Islet precursor cell (in vitro differentiated cells): ENCODE measurements around the gene KLRB1.
"Not testable (repeated sequence)": the region's sequence is repeated elsewhere in the genome, so short reads cannot be mapped to it uniquely, and the experiment has no call there.

Source experiments
- DNase-seq: peaks from one replicate; pipeline ENCODE4 v3.0.0-alpha.2; 2018

The KLRB1 gene

GRCh38 chr12:9607716-9608115, at the start of gene KLRB1:
Gene KLRB1 (minus strand): TSS chr12:9607916. CDS start chr12:9607839, 77 bp downstream.
- no peak for DNase-seq

DNA sequence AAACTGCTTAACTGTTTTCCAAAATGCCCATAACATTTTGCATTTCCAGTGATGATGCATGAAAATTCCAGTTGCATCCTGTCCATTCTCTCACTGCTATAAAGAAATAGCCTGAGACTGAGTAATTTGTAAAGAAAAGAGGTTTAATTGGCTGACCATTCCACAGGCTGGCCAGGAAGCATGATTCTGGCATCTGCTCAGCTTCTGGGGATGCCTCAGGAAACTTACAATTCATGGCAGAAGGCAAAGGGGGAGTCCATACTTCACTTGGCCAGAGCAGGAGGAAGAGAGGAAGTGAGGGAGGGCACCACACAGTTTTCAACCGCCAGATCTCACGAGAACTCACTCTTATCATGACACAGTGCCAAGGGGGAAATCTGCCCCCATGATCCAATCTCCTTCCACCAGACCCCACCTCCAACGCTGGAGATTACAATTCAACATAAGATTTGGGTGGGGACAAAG, 43.6 kb upstream of the KLRB1 start:
- DNase-seq = no peak

DNA sequence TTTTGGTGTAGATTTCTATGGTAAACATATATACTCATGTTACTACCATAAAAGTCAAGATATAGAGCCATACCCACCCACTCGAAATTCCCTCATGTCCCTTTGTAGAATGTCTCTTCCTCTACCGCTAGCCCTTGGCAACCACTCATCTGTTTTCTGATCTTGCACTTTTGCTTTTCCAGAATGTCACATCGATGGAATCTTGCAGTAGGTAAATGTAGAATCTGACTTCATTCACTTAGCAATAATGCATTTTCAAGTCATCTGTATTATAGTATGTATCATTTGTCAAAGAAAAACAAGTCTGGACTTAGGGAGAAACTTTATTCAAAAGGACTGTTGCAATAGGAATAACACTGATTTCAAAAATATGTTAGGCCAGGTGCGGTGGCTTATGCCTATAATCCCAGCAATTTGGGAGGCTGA, 42.4 kb upstream of the KLRB1 start:
- DNase-seq = no peak

- peak; percentile 80 for DNase-seq
Observed at GRCh38 chr12:9649532-9649940, 41.8 kb upstream of the KLRB1 start.

DNA sequence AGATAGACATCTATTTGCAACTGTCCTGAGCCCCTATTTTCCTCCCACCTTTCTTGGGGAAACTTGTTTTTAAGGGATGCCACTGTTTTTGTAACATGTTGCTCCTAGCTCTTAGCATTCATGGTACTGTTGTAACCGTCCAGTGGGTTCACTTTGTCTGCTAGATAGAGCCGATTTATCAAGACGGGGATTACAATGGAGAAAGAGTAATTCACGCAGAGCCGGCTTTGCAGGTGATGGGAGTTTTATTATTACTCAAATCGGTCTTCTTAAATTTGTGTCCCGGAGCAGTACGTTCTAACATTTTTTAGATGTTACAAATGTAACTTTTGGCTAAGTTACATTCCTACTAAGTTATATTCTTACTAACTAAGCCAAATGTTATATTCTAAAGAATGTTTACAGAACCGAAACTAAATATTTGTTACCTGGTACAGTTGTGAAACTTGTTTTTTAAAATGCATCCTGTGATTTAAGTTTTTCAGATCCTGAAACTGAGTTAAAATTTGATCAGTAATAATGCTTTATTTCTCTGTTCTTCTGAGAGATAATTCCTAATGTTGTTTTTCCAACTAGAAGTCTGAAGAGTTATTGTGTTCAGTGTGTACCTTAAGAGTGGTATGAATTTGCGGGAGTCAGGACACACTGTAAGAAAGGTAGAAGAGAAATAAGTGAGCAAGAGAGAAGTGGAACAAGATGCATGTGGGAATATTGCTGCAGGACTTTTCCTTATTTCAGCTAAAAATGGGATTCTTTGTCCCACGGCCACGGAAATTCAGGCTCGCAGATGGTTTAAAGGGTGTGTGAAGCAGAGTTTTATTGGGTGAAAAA, 41.2 kb upstream of the KLRB1 start:
- no peak for DNase-seq

DNA sequence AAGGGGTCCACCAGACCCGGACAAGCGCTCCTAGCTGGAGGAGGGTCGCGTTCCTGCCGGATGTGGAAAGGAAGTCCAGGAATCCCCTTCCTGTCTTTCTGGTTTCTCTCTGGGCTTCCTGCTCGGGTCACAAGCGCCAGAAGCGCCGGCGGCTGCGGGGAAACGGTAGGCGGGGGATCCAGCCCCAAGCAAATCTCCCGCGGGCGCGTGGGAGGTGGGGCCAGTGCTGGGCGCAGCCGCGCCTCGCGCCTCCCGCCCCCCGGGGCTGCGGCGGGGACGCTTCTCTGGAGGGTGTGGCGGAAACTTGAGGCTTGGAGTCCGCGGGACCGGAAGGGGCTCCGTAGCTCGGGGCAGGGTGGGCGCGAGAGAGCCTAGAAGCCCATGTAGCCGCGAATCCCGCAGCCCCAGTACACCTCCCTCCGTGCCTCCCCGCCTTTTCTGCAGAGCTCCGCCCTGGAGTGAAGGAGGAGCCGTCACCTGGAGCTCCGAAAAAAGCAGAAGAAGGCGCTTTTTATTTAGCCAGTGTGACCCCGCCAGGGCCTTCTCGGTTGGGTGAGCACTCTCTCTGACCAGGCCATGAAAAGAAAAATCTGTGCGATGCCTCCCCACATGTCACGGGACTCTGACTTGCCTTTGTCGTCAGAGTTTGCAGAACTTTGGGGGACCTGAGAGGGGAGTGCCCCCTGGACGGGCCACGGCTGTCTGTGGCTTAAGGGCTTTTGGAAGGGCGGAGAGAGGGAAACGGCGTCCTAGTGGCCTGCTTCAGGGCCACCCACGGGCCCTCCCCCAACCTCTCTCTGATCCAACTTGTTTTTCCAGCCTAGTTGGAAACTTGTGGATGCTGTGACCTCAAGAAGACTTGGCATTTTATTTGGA, 40.3 kb upstream of the KLRB1 start:
- peak; percentile 97 for DNase-seq

DNA sequence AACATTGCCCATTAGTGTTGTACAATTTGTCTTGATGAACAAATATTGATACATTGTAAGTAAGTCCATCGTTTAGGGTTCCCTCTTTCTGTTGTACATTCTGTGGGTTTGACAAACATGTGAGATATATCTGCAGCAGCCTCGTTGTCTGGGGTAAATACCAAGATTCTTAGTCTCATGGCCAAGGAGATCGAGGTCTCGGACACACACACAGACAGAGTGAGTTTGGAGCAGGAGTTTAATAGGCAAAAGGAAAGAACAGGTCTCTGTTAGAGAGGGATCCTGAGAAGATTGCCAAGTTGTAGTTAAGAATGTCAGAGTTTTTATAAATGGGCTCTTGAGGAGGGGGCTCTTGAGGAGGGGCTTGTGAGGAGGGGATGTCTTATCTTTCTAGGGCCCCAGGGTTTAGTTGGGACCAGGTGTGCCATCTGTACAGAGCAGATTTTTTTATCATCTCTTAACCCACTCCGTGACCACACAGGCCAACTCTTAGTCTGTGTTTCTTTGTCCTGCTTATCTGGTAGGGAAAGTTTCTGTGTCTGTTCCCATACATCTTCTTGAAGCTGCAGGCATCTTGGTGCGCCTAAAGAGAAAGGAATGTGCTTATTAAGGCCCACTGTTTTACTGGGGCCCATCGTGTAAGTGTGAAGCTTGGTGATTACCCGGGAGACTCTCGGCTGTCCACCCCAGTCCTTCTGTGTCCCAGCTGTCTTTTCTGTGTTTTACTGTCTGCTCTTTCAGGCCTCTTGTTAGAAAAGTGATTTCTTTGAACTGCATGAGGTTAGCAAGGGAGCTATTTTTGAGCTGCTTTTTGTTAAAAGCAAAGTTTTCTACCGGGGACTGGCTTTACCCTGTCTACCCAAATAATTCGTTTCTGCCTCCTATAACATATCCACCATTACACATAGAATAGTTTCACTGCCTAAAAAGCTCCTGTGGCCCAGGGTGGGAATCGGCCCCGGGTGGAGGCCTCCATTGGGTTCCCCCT, 39.4 kb upstream of the KLRB1 start:
- peak; percentile 85 for DNase-seq

DNA sequence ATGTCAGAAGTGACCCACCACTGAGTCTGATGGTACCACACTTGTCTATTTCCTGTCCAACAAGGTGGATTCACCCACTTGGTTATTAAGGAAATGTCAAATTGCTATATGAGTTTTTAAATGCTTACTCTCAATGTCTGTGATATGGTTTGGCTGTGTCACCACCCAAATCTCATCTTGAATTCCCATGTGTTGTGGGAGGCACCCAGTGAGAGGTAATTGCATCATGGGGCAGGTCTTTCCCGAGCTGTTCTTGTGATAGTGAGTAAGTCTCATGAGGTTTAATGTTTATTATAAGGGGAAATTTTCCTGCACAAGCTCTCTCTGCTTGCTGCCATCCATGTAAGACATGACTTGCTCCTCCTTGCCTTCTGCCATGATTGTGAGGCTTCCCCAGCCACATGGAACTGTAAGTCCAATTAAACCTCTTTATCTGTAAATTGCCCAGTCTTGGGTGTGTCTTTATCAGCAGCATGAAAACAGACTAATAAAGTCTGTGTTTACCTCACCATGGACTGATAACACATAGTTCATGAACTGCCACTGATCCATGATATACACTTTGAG, 37.4 kb upstream of the KLRB1 start:
- DNase-seq = not testable (repeated sequence)

DNA sequence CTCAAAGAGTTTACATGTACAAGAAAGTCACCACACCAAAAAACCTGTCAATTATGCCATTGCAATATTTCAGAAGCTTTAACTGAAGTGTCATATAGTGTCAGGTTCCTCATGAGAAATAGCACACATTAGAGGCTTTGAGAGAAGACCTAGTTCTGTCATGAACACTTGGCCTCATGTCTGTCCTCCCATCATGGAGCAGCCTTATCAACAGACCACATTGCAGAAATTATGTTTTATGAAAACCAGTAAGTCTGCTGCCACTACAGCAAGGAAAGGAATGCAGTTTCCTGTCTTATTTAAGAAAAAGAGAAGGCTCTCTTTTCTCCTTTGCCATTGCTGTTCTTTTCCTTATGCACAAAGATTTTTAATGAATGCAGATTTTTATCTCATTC, 35.5 kb upstream of the KLRB1 start:
- no peak for DNase-seq

GRCh38 chr12:9642606-9643265, 35.0 kb upstream of the KLRB1 start:
- DNase-seq = no peak

- DNase-seq = no peak
Observed at GRCh38 chr12:9640024-9640423, 32.3 kb upstream of the KLRB1 start.

DNA sequence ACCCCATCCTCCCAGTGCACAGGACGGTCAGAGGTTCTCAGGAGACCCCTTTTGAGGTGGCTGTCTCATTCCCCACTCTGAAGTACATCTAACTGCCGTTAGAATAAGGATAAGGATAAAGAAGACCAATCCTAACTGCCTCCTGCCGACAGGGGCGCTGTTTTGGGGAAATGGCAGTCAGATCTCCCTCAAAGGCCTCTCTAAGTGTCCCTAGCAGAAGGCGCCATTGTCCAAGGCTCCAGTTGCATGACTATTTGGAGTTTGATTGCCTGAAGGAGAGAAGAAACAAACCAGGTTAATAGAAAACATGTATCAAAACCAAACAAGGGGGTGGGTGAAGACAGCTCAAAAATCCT, 29.1 kb upstream of the KLRB1 start:
- DNase-seq = no peak

GRCh38 chr12:9636150-9636850, 28.6 kb upstream of the KLRB1 start:
- no peak for DNase-seq

DNA sequence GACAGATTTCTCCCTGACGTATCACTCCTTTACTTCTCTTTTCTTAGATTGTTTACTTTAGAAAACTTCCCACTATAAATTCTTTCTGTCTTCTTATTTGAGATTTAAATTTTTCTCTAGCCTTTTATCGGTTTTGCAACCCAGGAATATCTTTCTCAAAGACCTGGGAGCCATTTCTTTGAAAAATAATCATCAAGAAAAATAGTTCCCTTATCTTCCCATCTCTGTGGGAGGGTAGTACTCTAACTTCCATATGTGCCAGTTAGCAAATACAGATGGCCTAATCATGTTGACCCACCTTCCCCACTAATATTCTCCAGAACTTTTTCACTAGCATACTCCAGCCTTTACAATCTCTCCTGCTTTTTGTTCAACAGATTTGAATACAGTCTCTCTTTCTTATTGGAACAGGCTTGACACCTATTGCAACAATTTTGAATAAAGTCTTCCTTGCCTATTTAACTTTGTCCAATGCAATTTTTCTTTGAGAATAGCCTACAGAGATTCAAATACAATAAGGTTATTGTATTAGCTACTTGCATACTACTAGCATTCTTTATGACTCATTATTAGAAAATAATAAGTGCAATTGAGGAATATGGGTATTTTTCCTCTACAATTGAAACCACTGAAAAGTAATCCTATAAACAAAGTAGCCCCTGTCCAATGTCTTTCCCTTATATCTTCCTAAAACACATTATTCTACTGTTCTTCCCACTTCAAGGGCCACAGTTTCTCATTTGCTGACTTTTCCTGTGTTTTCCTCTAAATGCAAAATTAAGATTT, 27.4 kb upstream of the KLRB1 start:
- no peak for DNase-seq

DNA sequence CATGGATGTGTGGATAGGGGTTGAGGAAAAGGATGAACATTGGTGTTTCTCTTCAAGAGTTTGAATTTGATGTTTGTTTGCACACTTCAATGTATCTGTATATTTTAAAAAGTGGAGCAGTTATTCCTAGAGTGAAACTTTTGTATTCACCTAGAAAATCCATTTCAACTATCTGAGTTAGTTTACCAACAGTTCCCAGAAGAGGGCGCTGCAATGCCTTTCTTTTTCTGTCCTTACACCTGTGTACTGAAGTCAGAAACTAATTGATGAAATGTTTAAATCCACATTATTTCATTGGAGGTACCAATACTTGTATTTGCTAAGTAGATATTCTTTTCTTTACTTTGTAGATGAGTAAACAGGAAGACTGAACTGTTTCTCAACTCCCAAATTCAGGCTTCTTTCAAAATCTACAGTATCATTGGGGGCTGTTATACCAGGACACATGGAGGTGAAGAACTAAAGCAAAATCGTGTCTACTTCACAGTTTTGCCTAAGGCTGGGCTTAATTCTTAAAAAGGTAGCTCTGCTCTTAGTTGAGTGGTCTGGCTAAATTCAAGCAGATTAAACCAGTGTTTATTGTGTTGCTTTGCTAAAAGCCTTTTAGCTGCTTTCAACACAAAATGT, 26.6 kb upstream of the KLRB1 start:
- peak; percentile 60 for DNase-seq

DNA sequence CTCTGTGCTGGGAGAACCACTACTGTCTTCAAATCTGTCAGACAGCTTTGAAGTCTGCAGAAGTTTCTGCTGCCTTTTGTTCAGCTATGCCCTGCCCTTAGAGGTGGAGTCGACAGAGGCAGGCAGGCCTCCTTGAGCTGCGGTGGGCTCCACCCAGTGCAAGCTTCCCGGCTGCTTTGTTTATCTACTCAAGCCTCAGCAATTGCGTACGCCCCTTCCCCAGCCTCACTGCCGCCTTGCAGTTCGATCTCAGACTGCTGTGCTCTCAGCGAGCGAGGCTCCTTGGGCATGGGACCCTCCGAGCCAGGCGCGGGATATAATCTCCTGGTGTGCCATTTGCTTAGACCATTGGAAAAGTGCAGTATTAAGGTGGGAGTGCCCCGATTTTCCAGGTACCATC, 25.1 kb upstream of the KLRB1 start:
- no peak for DNase-seq

- no peak for DNase-seq
Observed at GRCh38 chr12:9626821-9627220, 19.1 kb upstream of the KLRB1 start.

- DNase-seq = no peak
Observed at GRCh38 chr12:9626291-9626690, 18.6 kb upstream of the KLRB1 start.

GRCh38 chr12:9625019-9625418, 17.3 kb upstream of the KLRB1 start:
- no peak for DNase-seq
